HFFc6 (cell line): ENCODE measurements around the gene C11orf21. TPM values are rescaled to one million over a fixed set of nuclear protein-coding genes. Genes with fewer than 3 reads are reported as not detected.

Experiments
- DNase-seq: peaks from one replicate; pipeline ENCODE4 v3.0.0-alpha.2; 2018
- H3K27ac Mint-ChIP-seq: 2 replicates; pipeline ENCODE4 v1.8.0; 2020; ENCODE audit warnings: mild to moderate bottlenecking, mixed read lengths
- H3K27me3 Mint-ChIP-seq: 2 replicates; pipeline ENCODE4 v1.8.0; 2021; ENCODE audit warnings: mild to moderate bottlenecking, moderate library complexity, mixed read lengths; ENCODE audit not compliant: insufficient read depth
- H3K36me3 Mint-ChIP-seq: 2 replicates; pipeline ENCODE4 v1.8.0; 2021; ENCODE audit warnings: low read depth, mixed read lengths
- H3K4me1 Mint-ChIP-seq: 2 replicates; pipeline ENCODE4 v1.8.0; 2020; ENCODE audit warnings: low read depth, mixed read lengths
- H3K4me3 Mint-ChIP-seq: 2 replicates; pipeline ENCODE4 v1.8.0; 2020; ENCODE audit warnings: mild to moderate bottlenecking, moderate library complexity, mixed read lengths
- H3K9me3 Mint-ChIP-seq: 2 replicates; pipeline ENCODE4 v1.8.0; 2020; ENCODE audit warnings: mild to moderate bottlenecking, mixed read lengths
- CTCF ChIP-seq: fragments of 200-600 bp; sonication (generic); IDR thresholded peaks from 2 replicates; pipeline ENCODE4 v1.5.0; 2021; ENCODE audit warnings: antibody characterized with exemption, mild to moderate bottlenecking
- total RNA-seq, 6 experiments: library from RNA; stranded (reverse); fragmentation: NEBNext Ultra II Directional; extraction: Animal tissue kit (Norgen Biotek cat#: 25700); gene quantifications; 2 replicates in 1 of 6; 3 replicates in 5 of 6; pipeline ENCODE4 v1.2.3, GENCODE V29; 2021

C11orf21 gene
- total RNA-seq, 6 experiments from 2014 or later = not detected

GRCh38 chr11:2263071-2263565, 38.6 kb downstream of the C11orf21 start:
- no peaks in the 10 kb centered on the region for H3K4me1 Mint-ChIP-seq
- H3K27ac Mint-ChIP-seq = no peak overlapping the region
- no peak for TF ChIP-seq CTCF
- no peaks in the 10 kb centered on the region for H3K36me3 Mint-ChIP-seq
- no peak overlapping the region for H3K4me3 Mint-ChIP-seq
- H3K9me3 Mint-ChIP-seq = no peaks in the 10 kb centered on the region
- DNase-seq = no peak
- H3K27me3 Mint-ChIP-seq = peaks cover 23% of the 10 kb centered on the region

GRCh38 chr11:2262301-2263070, 39.2 kb downstream of the C11orf21 start:
- H3K27me3 Mint-ChIP-seq = peaks cover 21% of the 10 kb centered on the region
- no peak for DNase-seq
- no peaks in the 10 kb centered on the region for H3K36me3 Mint-ChIP-seq
- H3K27ac Mint-ChIP-seq = no peak overlapping the region
- no peaks in the 10 kb centered on the region for H3K4me1 Mint-ChIP-seq
- TF ChIP-seq CTCF = no peak
- no peaks in the 10 kb centered on the region for H3K9me3 Mint-ChIP-seq
- no peak overlapping the region for H3K4me3 Mint-ChIP-seq

- Mint-ChIP-seq H3K27me3 (peaks cover 22% of the 10 kb centered on the region), H3K4me1 (no peaks in the 10 kb centered on the region), H3K4me3 (no peak overlapping the region), H3K9me3 (no peaks in the 10 kb centered on the region), H3K27ac (no peak overlapping the region), H3K36me3 (no peaks in the 10 kb centered on the region)
- no peak for TF ChIP-seq CTCF
- DNase-seq = no peak
Observed at GRCh38 chr11:2261436-2262230, 40.1 kb downstream of the C11orf21 start.

GRCh38 chr11:2260491-2261364, 41.0 kb downstream of the C11orf21 start:
- Mint-ChIP-seq H3K9me3 (no peaks in the 10 kb centered on the region), H3K4me1 (no peaks in the 10 kb centered on the region), H3K27me3 (peaks cover 21% of the 10 kb centered on the region), H3K36me3 (no peaks in the 10 kb centered on the region), H3K27ac (no peak overlapping the region), H3K4me3 (no peak overlapping the region)
- DNase-seq = no peak
- TF ChIP-seq CTCF = no peak

GRCh38 chr11:2259897-2260451, 41.7 kb downstream of the C11orf21 start:
- no peak for DNase-seq
- no peaks in the 10 kb centered on the region for H3K4me1 Mint-ChIP-seq
- H3K27me3 Mint-ChIP-seq = peaks cover 21% of the 10 kb centered on the region
- no peak for TF ChIP-seq CTCF
- H3K27ac Mint-ChIP-seq = no peak overlapping the region
- no peak overlapping the region for H3K4me3 Mint-ChIP-seq
- no peaks in the 10 kb centered on the region for H3K36me3 Mint-ChIP-seq
- peaks cover 4% of the 10 kb centered on the region; the same call in 1 of the 2 replicates for H3K9me3 Mint-ChIP-seq
